GM19043 (cell line): ENCODE data around the gene TAGLN2.
A peak's percentile ranks its signal among the peaks of the same experiment; 100 is the strongest.

ENCODE experiments used
- ATAC-seq: cut with Tn5 transposase; IDR thresholded peaks from one replicate; pipeline ENCODE4 v1.9.1; 2021; ENCODE audit warnings: low read depth; ENCODE audit not compliant: unreplicated experiment

The TAGLN2 gene

DNA sequence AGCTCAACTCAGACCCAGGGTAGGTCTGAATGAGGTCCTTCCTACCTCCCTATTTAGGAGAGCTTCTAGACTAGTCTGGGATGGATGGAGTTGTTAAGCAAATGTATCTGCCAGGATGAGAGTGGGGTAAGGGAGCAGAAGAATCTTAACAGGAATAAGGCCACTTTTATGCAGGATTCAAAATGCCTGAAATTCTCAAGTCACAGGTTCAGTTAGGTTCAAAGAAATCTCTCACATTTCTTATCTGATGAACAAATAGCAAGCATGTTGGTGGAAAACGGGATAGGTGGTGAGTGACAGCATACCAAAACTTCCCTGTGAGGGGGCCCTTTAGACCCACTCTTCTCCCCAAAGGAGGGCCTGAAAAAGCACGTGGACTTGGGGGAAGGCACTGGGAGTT, 25.7 kb upstream of the TAGLN2 start:
- ATAC-seq: no peak

DNA sequence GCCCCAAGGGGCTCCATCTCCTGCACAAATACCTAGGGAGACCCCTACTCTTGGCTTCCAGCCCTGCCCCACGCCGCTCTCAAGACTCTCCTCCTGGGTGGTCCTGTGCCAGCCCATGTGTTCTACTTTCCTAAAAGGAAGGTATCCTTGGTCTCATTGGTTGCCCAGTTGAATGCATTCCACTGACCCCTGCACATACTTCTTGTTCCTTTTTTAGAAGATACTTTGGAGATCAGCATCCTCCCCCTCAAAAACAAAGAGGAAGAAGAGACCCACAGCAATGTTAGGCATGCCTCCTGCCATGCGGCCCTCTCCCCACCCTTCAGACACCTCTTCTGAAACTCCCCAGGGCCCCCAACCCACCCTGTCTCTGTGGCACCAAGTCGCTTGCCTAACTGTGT, 24.7 kb upstream of the TAGLN2 start:
- no peak for ATAC-seq

DNA sequence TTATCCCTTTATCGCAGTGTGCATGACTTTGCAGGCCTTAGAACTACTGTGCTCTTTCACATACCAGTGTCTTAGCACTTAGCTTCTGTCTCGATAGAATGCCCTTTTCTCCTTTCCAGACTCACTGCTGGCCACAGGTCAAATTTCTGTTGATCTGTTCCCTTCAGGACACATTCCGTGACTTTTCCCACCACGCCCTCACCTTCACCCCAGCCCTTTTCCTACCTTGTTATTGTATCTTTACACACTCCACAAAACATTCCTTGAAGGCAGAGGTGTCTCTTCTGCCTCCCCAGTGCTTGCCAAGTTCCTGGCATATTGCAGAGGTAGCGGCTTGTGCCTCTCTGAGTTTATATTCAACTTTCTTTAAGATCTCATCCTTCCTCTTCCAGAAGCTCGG, 23.8 kb upstream of the TAGLN2 start:
- ATAC-seq: no peak

DNA sequence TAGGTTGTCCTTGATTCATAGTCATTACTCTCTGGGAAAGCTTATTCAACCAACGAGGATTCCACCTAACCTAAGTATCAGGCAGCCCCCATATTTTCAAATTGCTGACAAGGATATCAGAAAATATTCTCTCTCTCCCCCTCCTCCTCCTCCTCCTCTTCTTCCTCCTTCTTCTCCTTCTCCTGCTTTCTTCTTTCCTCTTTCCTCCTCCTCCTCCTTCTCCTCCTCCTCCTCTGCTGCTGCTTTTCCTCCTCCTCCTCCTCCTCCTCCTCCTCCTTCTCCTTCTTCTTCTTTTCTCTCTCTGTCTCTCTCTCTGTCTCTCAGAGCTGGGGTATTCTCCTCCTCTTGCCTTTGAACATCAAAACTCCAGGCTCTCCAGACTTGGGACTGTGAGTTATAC, 22.6 kb upstream of the TAGLN2 start:
- no peak for ATAC-seq

DNA sequence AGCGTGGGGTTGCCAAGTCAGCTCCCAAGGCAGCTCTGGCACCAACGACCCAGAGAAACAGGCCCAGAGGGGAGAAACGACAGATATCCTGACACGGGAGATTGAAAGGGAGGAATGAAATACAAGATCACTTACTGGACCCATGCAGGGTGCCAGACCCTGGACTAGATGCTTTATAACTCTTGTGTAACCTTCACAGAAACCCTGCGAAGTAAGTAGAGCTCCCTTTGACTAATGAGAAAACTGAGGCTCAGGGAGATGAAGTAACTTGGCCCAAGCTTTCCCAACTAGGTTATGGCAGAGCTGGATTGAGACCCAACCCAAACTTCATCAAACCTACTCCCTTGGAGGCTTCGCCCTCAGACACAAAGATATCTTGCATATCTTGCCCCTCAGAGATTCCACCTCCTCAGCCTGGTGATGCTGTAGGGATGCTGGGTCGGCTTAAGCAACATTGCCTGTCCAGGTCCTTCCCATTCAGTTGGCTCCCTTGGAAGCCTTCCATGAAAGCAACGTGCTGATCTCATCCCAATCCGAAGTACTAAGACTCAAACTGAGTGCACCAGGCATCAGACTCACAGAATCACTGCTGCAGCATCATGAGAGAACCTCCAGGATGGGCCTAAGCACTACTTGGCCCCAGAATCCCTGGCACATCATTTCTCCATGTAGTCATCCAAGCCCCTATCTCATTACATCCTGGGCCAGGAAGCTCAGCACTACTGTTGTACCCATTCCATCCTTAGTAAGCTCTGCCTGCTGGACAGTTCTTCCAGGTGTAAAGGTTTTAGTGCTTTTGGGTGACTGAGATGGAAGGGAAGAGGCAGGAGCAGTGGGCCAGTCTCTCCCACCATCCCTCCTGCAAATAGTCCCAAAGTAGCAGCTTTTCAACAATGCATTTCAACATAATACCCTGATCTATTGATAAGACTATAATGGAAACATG, 21.2 kb upstream of the TAGLN2 start:
- ATAC-seq: no peak

DNA sequence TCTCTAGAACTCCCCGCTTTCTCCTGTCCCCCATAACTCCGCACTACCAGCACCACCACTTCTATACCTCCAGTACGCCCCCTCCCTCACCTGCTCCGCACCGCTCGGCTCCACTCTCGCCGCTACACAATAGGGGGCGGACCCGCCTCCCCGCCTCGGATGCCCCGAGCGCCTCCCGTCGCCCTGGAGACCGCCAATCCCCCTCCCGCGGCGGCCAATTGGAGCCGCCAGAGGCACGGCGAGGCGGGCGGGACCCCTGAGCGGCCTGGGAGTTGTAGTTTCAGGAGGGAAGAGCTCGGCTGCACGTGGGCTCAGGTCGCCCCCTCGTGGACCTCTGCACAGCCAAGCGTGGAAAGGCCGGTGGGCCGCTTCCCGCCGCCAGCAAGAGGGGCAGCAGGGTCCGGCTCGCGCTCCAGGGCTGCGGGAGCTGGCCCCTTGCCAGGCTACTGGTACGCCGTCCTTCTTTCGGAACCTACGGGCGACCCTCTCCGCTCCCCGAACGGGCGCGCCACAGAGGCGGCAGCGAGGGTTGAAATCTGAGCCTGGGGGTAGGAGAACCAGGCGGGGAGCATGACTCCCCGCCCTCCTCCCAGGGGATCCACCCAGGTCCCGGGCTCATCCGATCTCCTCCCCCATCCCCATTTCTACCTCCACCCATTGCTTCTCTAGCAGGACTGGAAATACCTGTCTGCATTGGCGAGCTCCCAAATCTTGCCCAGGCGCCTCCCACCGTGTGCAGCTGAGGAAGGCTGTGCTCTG, 20.4 kb upstream of the TAGLN2 start, which contains the start of gene IGSF9:
Gene IGSF9 (minus strand): TSS at position 131 of the 759 bp plus-strand sequence. CDS start 2,159 bp downstream, outside the sequence.
- peak; percentile 76 for ATAC-seq

DNA sequence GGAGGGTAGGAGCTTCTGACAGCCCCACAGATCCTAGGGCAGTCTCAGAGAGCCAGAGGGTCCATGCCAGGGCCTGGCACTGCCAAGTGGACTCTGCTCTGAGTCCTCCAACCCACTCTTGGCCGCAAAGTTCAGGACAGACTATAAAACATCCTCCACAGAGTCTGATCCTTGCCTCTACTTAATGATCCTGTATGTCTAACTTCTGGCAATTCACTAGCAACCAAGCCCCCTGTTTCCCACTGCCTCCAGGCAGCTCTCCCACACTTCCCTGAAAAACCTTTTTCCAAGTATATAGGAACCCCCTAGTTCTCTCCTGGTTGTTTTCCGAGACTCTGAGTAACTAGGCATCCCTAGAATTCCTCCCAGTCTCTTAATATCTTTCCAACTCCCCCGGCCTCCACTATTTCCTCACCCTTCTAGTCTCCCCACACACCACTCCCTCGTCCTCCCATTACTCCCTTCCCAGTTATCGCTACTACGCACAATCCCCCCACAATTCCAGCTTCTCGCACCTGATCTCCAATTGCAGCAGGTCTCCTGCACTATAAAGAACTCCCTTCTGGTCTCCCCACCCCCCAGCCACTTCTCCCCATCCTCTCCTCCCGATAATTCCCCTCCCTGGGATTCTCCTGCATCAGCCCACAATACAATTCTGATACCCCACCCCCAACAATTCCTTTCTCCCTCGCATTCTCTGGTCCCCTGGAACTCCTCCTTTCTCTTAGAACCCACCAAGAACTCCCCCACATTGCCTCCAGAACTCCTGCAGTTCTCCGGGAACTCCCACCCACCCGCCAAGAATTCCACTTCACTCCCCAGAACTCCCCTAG, 19.5 kb upstream of the TAGLN2 start:
- ATAC-seq: no peak

DNA sequence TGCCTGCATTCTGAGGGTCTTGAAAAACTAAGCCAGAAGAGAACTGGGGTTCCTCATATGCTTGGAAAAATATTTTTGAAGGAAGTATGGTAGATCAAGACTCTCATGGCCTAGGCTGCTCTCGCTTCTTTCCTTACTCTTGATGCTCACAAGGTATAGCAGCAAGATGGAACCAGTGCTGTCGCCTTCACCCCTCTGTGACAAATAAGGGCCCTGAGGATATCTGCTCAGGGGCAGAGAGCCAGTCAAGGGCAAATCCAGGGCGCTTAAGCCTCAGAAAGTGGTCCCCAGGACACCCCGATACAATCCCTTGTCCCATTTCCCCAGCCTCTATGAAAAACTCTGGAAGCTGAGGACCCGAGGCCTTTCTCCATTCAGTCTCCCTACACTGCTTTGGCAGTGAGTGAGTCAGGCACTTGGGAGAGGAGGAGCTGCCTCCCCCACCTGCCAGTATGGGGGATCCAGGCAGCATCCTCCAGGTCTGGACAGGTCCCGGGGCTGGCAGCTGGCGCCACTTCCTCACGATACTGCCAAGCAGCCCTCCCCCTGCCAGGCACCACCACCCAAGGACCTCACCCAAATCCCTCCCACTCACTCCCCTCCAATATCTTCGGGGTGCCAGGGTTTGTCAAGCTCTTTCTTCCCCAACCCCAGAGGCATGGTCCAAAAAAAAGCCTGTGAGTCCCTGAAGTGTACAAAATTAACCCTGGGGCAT, 18.8 kb upstream of the TAGLN2 start:
- no peak for ATAC-seq

DNA sequence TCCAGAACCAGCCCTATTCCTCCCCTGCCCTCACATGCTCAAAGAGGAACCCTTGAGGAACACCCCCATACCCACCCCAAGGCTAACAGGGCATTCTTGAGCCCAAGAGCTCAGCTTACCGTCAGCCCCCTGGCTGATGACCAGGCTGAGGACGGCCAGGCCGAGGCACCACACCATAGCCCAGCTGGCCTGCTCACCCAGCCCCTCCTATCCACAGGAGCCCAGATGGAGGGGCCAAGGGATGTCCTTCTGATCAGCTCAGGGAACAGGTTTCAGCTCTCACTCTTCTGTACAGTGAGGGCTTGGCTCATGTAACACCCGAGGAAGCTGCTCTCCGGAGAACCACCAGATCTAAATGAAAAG, 18.0 kb upstream of the TAGLN2 start:
- ATAC-seq: no peak

DNA sequence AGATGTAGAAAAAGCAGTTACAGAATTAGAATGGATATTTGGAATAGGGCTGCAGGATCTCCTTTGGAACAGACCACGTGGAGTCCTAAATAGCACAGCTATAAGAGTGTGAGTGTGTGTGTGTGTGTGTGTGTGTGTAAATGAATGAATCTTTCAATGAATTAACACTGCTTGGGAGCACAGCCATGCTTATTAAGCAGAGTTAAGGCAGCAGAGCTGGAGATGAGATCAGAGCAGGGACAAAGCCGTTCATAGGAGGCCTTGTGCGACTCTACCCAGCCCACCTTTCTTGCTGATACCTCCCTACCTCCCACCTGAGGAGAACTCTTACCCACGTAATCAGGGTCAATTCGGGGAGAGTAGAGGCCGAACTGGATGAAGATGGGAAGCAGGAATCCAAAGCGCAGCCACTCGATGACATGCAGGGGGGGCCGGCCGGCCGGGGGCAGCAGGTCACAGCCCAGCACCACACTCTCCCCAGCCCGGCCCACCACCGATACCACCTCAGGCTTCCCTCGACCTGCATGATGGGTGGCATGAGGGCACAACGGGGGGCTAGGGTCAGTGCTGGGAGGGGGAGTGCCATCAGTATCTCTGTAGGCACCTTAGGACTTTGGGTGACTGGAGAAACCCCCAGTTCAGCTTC, 17.4 kb upstream of the TAGLN2 start:
- no peak for ATAC-seq

DNA sequence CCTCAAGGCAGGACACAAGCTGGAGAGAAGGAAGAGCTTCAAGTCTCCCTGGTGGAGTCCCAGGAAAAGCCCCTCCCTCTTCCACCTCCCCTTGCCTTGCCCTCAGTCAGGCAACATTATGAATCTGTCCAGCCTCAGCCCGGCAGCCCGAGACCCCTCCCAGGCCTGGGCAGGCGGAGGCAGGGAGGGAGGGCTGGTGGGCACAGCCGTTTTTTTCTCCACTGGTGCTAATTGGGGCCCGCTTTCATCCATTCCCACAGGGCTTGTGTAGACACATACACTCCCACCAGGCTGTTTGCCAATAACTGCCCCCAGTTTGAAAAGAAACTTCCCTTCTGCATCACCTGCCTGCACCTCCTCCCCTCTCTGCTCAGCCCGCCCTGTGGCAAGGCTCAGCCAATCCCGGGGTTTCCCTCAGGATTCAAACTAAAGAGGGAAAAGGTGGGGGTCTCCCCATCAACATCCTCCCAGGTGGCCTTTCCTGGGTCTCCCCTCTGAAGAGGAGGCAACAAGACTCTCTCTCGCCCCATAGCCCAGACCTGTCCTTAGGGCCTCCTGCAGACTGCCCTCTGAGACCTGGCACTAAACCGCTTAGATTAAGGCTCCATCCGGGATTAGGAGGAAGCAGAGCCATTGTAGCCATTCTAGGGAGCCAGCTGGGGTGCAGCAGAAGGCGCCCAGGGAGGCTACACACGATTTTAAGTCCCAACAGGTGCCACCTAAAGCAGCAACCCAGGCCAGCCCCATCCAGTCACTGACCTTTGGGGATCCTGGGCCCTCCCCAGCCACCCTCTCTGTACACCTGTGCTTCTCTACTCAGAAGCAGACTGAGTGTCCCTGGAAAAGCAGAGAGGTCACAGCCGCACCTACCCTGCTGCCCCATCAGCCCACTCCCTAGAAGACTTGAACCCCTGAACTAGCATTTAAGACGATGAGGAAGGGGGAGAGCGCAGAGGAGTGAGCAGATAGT, 16.6 kb upstream of the TAGLN2 start:
- ATAC-seq: no peak

DNA sequence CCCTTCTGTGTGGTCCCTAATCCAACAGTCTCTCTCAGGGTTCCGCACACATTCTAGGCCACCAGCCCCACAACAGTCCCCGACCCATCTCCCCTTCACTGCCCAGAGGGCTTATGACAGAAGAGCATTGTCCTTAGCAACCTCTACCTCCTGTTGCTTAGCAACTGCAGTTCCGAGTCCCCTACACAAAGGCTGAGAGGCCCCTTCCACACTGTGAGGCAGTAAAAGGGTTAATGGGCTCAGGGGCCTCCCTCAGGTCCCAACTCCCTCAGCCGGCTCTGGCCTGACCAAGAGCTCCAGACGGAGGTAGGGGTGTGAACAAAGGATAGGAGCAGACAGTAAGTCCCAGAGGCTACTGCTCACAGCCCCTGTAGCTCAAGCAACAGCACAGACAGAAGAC, 15.8 kb upstream of the TAGLN2 start:
- ATAC-seq: no peak

DNA sequence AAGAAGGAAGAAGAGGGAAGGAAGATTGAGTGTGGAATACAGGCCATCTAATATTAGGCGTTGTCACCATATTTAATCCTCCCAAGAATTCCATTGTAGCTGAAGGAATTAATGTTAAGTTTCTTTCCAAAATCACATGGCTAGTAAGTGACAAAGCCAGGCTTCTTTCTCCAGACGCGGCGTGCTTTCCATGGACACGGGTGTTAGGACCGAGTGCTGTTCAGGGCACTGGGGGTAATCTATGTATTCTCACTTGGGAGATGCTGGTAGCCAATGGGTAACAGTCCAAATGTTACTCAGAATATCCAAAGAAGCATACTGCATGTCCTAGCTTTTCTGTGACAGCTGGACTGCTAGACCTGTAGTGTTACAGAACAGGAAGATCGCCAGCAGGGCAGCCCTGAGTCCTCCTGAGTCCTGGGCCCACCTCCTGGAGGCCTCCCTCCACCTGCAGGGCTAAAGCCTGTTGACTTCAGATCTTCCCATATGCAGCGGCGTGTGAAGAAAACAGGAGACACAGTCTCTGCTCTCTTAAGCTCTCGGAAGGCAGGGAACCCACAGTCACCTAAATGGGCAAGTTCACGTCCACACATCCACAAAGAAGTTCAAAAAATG, 14.8 kb upstream of the TAGLN2 start:
- no peak for ATAC-seq

DNA sequence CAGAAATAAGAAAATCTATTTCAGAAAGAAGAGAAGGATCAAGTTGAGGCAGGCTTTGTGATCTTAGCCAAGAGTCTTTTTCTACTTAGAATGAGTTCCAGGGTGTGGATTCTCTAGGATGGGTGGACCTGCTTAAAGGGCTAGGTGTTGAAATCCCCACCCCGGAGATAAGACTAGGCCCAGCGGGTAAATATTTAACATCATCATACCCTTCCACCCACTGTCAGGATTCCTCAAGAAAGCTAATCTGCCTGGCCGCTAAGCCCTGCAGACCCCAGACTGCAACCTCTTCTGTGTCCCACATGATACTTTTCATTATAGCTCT, 14.3 kb upstream of the TAGLN2 start:
- no peak for ATAC-seq

DNA sequence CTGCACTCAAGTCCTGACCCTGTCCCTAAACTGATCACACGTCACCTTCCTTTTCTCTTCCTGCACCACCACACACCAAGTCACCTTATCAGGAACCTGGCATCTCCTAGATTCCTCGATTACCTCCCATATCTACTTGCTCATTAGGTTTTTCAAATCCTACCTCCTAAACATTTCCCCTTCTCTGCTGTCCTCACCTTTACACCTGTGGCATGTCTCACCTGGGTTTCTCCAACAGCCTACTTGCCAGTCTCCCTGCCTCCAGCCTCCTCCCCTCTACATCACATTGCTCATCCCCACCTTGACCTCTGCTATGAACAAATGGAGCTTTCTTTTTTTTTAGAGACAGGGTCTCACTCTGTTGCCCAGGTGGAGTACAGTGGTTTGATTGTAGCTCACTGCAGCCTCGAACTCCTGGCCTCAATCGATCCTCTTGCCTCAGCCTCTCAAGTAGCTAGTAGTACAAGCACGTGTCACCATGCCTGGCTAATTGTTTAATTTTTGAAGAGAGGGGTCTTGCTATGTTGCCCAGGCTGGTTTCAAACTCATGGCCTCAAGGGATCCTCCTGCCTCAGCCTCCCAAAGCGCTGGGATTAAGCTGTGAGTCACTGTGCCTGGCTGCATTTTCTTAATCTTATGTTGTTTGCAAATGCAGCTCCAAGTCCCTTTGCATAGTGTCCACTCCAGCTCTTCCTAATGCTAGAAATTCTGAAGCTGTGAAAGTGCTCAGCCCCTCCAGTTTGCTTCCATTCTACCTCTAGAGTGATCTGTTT, 13.8 kb upstream of the TAGLN2 start:
- no peak for ATAC-seq

DNA sequence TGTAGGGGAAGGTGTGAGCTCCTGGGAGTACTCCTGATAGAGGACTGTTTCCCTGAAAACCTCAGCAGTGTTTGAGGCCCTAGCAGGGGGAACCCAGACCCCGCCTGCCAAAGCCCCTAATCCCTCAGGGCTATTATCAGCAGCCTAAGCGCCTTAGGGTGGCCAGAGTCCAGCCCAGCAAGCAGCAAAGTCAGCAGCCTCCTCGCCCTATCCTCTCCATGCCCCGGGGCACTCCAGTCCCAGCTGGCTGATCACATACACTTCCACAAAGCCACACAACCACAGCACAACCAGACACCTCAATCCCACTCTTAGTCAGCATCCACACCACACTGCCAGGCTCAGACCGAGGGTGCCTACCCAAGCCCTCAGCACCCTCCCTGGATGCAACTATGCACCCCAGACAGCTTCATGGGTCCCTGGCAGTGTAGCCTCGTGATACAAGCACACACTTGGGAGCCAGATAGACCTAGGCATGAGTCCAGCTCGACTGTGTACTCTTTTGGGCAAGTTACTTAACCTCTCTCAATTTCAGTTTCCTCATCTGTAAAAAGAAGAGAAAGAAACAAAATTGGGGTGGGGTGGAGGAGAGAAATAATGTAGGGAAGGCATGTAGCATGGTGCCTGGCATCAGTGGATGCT, 13.0 kb upstream of the TAGLN2 start:
- ATAC-seq: no peak
